Measurements from ENCODE around the gene DIP2C.

Gene DIP2C

DNA sequence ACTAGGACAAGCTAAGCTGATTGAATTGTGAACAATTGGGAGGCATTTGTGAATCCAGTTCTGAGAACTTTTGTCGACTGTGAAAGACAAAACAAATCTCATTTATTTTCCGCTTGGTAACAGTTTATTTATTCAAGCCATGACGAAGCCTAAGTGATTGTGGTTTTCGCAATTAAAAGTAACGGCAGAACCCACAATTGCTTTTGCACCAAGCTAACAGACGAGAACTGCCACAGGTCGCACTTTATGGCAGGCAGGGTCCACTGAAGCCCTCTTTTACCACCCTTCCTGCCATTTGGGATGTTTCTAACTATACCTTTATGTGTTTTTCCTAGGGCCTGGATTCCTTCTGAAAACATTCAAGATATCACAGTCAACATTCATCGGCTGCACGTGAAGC, 443.0 kb downstream of the DIP2C start:
- no peaks in the 10 kb centered on the region for H3K9me3 Mint-ChIP-seq
- peak overlapping the region; percentile 16 for H3K4me3 Mint-ChIP-seq
- H3K4me1 Mint-ChIP-seq: peaks cover under 1% of the 10 kb centered on the region
- peaks cover 79% of the 10 kb centered on the region for H3K36me3 Mint-ChIP-seq
- ATAC-seq (no peak), DNase-seq (ENCODE audit: low spot score in 2 of 2) (no peak)
- H3K27ac Mint-ChIP-seq: peak overlapping the region; percentile 54

- H3K36me3 Mint-ChIP-seq: peaks cover 79% of the 10 kb centered on the region
- no peaks in the 10 kb centered on the region for H3K4me1 Mint-ChIP-seq
- no peak overlapping the region for H3K4me3 Mint-ChIP-seq
- H3K27ac Mint-ChIP-seq: no peak overlapping the region
- DNase-seq (ENCODE audit: low spot score in 2 of 2) (no peak), ATAC-seq (no peak)
- H3K9me3 Mint-ChIP-seq: no peaks in the 10 kb centered on the region
Measured at GRCh38 chr10:244227-244626, 445.2 kb downstream of the DIP2C start.

GRCh38 chr10:241966-242643, 447.4 kb downstream of the DIP2C start:
- no peak for ATAC-seq
- Mint-ChIP-seq H3K36me3 (peaks cover 76% of the 10 kb centered on the region), H3K4me1 (no peaks in the 10 kb centered on the region), H3K9me3 (no peaks in the 10 kb centered on the region), H3K27ac (no peak overlapping the region), H3K4me3 (no peak overlapping the region)
- DNase-seq (ENCODE audit: low spot score in 2 of 2): no peak

GRCh38 chr10:241451-241850, 448.0 kb downstream of the DIP2C start:
- H3K4me1 Mint-ChIP-seq: no peaks in the 10 kb centered on the region
- no peaks in the 10 kb centered on the region for H3K9me3 Mint-ChIP-seq
- H3K36me3 Mint-ChIP-seq: peaks cover 76% of the 10 kb centered on the region
- H3K4me3 Mint-ChIP-seq: no peak overlapping the region
- no peak for ATAC-seq
- DNase-seq (ENCODE audit: low spot score in 2 of 2): no peak
- H3K27ac Mint-ChIP-seq: no peak overlapping the region

DNA sequence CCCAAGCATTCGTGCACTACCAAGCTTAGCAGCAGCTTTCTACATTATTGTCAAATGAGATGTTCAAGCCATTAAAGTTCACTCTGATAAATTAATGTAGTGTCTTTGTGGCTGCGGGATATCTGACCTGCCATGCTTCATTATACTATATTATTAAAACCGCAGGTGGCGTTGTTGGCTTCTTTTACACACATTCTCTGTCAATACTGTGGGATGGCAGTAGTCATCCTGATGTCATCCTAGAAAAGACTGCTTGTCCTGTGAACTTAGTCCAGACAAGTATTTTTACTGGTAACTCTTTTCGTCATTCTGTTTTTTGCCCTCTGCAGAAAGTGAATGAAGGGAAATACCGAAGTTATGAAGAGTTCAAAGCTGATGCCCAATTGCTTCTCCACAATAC, 450.4 kb downstream of the DIP2C start:
- H3K27ac Mint-ChIP-seq: no peak overlapping the region
- no peak overlapping the region for H3K4me3 Mint-ChIP-seq
- H3K36me3 Mint-ChIP-seq: peaks cover 69% of the 10 kb centered on the region
- ATAC-seq: no peak
- no peaks in the 10 kb centered on the region for H3K9me3 Mint-ChIP-seq
- H3K4me1 Mint-ChIP-seq: no peaks in the 10 kb centered on the region
- no peak for DNase-seq (ENCODE audit: low spot score in 2 of 2)

DNA sequence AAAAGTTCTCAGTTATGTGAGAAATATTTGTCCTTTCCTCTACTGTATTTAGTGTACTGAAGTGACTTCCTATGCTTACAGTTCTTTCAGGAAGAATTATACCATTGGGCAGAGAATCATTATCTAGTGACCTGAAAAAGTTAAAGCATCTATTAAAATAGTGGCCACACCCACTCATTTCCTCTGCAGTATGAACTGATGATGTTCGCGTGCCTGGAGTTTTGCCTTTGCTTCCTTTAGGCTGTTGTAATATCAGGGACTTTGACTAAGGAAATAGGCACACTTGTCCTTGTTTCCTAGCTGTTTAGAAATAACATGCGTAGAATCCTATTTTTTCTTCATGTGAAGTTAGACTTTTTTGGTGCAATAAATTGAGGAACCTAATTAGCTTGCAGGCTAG, 453.6 kb downstream of the DIP2C start:
- DNase-seq (ENCODE audit: low spot score in 2 of 2) (no peak), ATAC-seq (no peak)
- Mint-ChIP-seq H3K27ac (no peak overlapping the region), H3K4me1 (no peaks in the 10 kb centered on the region), H3K36me3 (peaks cover 48% of the 10 kb centered on the region), H3K9me3 (no peaks in the 10 kb centered on the region), H3K4me3 (no peak overlapping the region)

DNA sequence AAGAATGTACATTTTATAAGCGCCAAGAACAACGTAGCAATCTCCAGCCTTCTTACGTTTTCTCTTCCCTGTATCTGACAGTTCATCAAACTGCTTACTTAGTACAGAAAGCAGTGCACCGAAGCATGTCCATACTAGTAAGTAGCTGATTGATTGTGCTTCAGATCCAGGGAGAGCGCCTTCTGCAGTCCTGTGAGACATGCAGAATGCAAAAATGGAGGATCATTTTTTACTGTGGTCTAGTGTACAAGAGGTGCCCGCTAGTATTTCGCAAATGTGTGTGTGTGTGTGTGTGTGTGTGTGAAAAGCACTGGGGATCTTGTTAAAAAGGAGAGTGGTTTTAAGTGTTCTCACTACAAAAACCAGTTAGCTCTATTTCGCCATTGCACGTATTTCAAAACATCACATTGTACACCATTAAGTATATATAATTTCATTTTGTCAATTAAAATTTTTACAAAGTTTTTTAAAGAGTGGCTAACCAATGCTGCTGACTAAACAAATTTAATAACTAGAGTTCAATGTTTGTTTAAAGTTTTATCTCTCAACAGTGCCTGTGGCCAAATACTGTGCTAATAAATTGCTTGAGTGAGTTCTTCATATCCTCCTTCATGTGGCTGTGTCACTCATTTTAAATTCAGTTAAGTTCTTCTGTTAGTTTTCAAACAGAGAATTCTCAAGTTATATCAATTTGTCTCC, 454.6 kb downstream of the DIP2C start:
- no peak overlapping the region for H3K27ac Mint-ChIP-seq
- no peaks in the 10 kb centered on the region for H3K9me3 Mint-ChIP-seq

DNA sequence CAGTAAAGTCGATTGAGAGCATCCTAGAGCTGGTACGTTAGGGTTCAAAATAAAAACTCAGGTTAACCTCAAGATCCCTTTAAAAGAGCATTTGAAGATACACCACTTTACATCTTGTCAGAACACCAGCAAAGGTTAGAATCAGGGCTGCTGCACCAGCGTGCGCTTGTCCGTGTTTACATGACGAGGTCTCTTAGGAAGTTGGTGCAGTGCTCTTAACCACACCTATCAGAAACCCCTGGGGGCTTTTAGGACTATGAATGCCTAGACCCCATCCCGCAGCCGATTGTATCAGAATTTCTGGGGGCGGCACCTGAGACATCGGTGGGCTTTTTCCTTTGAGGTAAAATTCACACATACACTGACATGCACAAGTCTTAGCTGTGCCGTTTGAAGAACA, 456.6 kb downstream of the DIP2C start:
- Mint-ChIP-seq H3K36me3 (peaks cover 21% of the 10 kb centered on the region), H3K9me3 (no peaks in the 10 kb centered on the region), H3K4me3 (no peak overlapping the region), H3K4me1 (peaks cover 10% of the 10 kb centered on the region), H3K27ac (peak overlapping the region; percentile 6)
- ATAC-seq: no peak
- DNase-seq (ENCODE audit: low spot score in 2 of 2): no peak

More for the DNA sequence above, 454.6 kb downstream of the DIP2C start:
- DNase-seq (ENCODE audit: low spot score in 2 of 2): no peak
- Mint-ChIP-seq H3K36me3 (peaks cover 38% of the 10 kb centered on the region), H3K4me1 (no peaks in the 10 kb centered on the region), H3K4me3 (no peak overlapping the region)
- ATAC-seq: no peak

GRCh38 chr10:232061-232460, 457.4 kb downstream of the DIP2C start:
- DNase-seq (ENCODE audit: low spot score in 2 of 2) (no peak), ATAC-seq (no peak)
- Mint-ChIP-seq H3K4me3 (no peak overlapping the region), H3K36me3 (peaks cover 13% of the 10 kb centered on the region), H3K27ac (no peak overlapping the region), H3K9me3 (no peaks in the 10 kb centered on the region), H3K4me1 (peaks cover 10% of the 10 kb centered on the region)

- H3K4me3 Mint-ChIP-seq: no peak overlapping the region
- no peak overlapping the region for H3K27ac Mint-ChIP-seq
- H3K4me1 Mint-ChIP-seq: peaks cover 10% of the 10 kb centered on the region
- DNase-seq (ENCODE audit: low spot score in 2 of 2) (no peak), ATAC-seq (no peak)
- H3K36me3 Mint-ChIP-seq: no peaks in the 10 kb centered on the region
- no peaks in the 10 kb centered on the region for H3K9me3 Mint-ChIP-seq
Measured at GRCh38 chr10:230758-231157, 458.7 kb downstream of the DIP2C start.

DNA sequence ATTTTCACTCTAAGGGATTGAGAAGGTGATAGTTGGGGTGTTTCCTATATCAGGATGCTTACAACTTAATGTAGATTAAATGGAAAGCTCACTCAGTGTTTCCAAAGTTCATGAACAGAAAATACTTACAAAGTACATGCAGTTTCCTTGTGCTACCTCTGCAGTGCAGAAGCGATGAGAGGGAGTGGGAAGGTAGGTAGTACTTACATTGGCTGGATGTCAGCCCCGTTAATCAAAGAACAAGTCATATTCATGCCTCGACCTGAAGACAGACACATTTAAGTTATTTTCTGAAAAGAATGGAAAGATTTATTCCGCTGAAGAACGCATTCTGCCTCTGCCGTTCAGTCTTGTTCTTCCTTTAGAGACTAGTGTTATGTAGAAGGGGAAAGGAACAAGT, 461.1 kb downstream of the DIP2C start:
- H3K4me1 Mint-ChIP-seq: peaks cover 10% of the 10 kb centered on the region
- H3K9me3 Mint-ChIP-seq: no peaks in the 10 kb centered on the region
- H3K36me3 Mint-ChIP-seq: no peaks in the 10 kb centered on the region
- DNase-seq (ENCODE audit: low spot score in 2 of 2): no peak
- no peak overlapping the region for H3K4me3 Mint-ChIP-seq
- H3K27ac Mint-ChIP-seq: no peak overlapping the region
- no peak for ATAC-seq

GRCh38 chr10:227014-227413, 462.5 kb downstream of the DIP2C start:
- ATAC-seq (no peak), DNase-seq (ENCODE audit: low spot score in 2 of 2) (no peak)
- H3K4me3 Mint-ChIP-seq: no peak overlapping the region
- no peaks in the 10 kb centered on the region for H3K36me3 Mint-ChIP-seq
- H3K4me1 Mint-ChIP-seq: peaks cover 10% of the 10 kb centered on the region
- no peaks in the 10 kb centered on the region for H3K9me3 Mint-ChIP-seq
- no peak overlapping the region for H3K27ac Mint-ChIP-seq

DNA sequence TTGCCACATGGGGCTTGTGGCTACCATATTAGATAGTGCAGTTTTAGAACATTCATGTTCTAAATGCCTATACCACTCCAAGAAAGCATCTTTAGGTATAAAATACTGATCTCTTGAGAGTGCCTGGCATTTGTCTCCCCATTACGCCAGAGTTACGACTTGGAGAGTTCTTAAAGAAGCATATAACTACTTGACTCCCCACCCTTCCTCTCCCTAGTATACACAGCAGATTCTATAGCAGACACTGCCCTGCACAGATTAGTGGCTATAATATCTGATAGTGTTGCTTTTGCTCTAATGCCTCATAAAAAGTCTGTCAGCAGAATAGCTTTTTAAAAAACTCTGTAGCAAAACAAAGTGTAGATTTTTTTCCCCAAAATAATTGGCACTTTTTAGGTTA, 463.4 kb downstream of the DIP2C start:
- Mint-ChIP-seq H3K36me3 (no peaks in the 10 kb centered on the region), H3K9me3 (no peaks in the 10 kb centered on the region), H3K4me3 (no peak overlapping the region), H3K27ac (no peak overlapping the region), H3K4me1 (peaks cover 16% of the 10 kb centered on the region)
- ATAC-seq (no peak), DNase-seq (ENCODE audit: low spot score in 2 of 2) (no peak)

- Mint-ChIP-seq H3K9me3 (no peaks in the 10 kb centered on the region), H3K4me1 (peaks cover 23% of the 10 kb centered on the region), H3K36me3 (no peaks in the 10 kb centered on the region), H3K27ac (no peak overlapping the region), H3K4me3 (no peak overlapping the region)
- ATAC-seq: no peak
- DNase-seq (ENCODE audit: low spot score in 2 of 2): no peak
Measured at GRCh38 chr10:224571-224970, 464.9 kb downstream of the DIP2C start.

Data from stimulated activated effector memory CD8-positive, alpha-beta T cell treated with anti-CD3 and anti-CD28 coated beads, Interleukin-12 subunit alpha, Interleukin-12 subunit beta, amount 100 ng/mL, for 72 hours (primary cell).